GM23338 (cell line): ENCODE measurements around the gene STRC. TPM values are rescaled to one million over a fixed set of nuclear protein-coding genes. Genes with fewer than 3 reads are reported as not detected.

ENCODE experiments used
- ATAC-seq: fragments of 200-7000 bp; cut with Tn5 transposase; 3 replicates; pipeline ENCODE4 v1.9.1; 2020
- DNase-seq: peaks from one replicate; pipeline ENCODE4 v3.0.0-alpha.2; 2015; ENCODE audit warnings: low spot score
- H2AFZ ChIP-seq: fragments of 200-600 bp; sonication (generic); 2 replicates; pipeline ENCODE4 v1.8.0; 2016; ENCODE audit warnings: antibody characterized with exemption, mild to moderate bottlenecking, moderate library complexity
- H3F3A ChIP-seq: fragments of 200-600 bp; sonication (generic); replicated peaks from 2 replicates; pipeline ENCODE4 v1.8.0; 2017; ENCODE audit warnings: antibody characterized with exemption, mixed run types, low read depth
- H3K27ac ChIP-seq: fragments of 200-600 bp; sonication (generic); 2 replicates; pipeline ENCODE4 v1.6.1; 2016; ENCODE audit warnings: low read depth
- H3K27me3 ChIP-seq: fragments of 200-600 bp; sonication (generic); 2 replicates; pipeline ENCODE4 v1.8.0; 2016; ENCODE audit warnings: mild to moderate bottlenecking, mixed run types, moderate library complexity; ENCODE audit not compliant: insufficient read depth
- H3K36me3 ChIP-seq: fragments of 200-600 bp; sonication (generic); 2 replicates; pipeline ENCODE4 v1.8.0; 2016; ENCODE audit warnings: mild to moderate bottlenecking; ENCODE audit not compliant: insufficient read depth
- H3K4me1 ChIP-seq: fragments of 200-600 bp; sonication (generic); 2 replicates; pipeline ENCODE4 v1.8.0; 2016; ENCODE audit warnings: mild to moderate bottlenecking, moderate library complexity; ENCODE audit not compliant: insufficient read depth
- H3K4me2 ChIP-seq: fragments of 200-600 bp; sonication (generic); 2 replicates; pipeline ENCODE4 v1.7.1; 2017; ENCODE audit warnings: mixed run types
- H3K4me3 ChIP-seq: fragments of 200-600 bp; sonication (generic); 2 replicates; pipeline ENCODE4 v1.6.1; 2016; ENCODE audit warnings: mixed run types
- H3K79me2 ChIP-seq: fragments of 200-600 bp; sonication (generic); replicated peaks from 2 replicates; pipeline ENCODE4 v1.8.0; 2017; ENCODE audit warnings: mild to moderate bottlenecking; ENCODE audit not compliant: insufficient read depth
- H3K9me2 ChIP-seq: fragments of 200-600 bp; sonication (generic); 2 replicates; pipeline ENCODE4 v1.8.0; 2017; ENCODE audit not compliant: insufficient read depth
- H4K20me1 ChIP-seq: fragments of 200-600 bp; sonication (generic); replicated peaks from 2 replicates; pipeline ENCODE4 v1.8.0; 2017; ENCODE audit warnings: mild to moderate bottlenecking; ENCODE audit not compliant: insufficient read depth
- H3K27ac Mint-ChIP-seq: 2 replicates; pipeline ENCODE4 v1.8.0; 2020; ENCODE audit warnings: inconsistent platforms, mild to moderate bottlenecking, moderate library complexity, mixed read lengths
- H3K27me3 Mint-ChIP-seq: 3 replicates; pipeline ENCODE4 v1.8.0; 2022; ENCODE audit warnings: low read depth, mild to moderate bottlenecking, moderate library complexity, mixed read lengths, inconsistent platforms; ENCODE audit not compliant: insufficient read depth, poor library complexity
- H3K36me3 Mint-ChIP-seq: 3 replicates; pipeline ENCODE4 v1.8.0; 2021; ENCODE audit warnings: low read depth, mild to moderate bottlenecking, inconsistent platforms, moderate library complexity, mixed read lengths
- H3K4me1 Mint-ChIP-seq: 3 replicates; pipeline ENCODE4 v1.8.0; 2020; ENCODE audit warnings: mild to moderate bottlenecking, inconsistent platforms, mixed read lengths
- H3K4me3 Mint-ChIP-seq: 3 replicates; pipeline ENCODE4 v1.8.0; 2021; ENCODE audit warnings: moderate library complexity, mild to moderate bottlenecking, inconsistent platforms, mixed read lengths
- H3K9me3 Mint-ChIP-seq: 3 replicates; pipeline ENCODE4 v1.8.0; 2020; ENCODE audit warnings: moderate library complexity, mild to moderate bottlenecking, inconsistent platforms, mixed read lengths
- CTCF ChIP-seq, 2 experiments: fragments of 200-600 bp in 1 of 2; sonication (generic) in 1 of 2; conservative IDR thresholded peaks; 2 replicates each; pipeline versions ENCODE4 v1.5.1 to v1.6.1; 2016 to 2017; ENCODE audit warnings: antibody characterized with exemption in 2 of 2, low read depth in 2 of 2, mild to moderate bottlenecking in 2 of 2, moderate library complexity in 1 of 2
- EZH2phosphoT487 ChIP-seq: fragments of 200-600 bp; sonication (generic); IDR thresholded peaks from one replicate; pipeline ENCODE4 v1.8.1; 2018; ENCODE audit warnings: antibody characterized with exemption; ENCODE audit not compliant: unreplicated experiment
- NANOG ChIP-seq: IDR thresholded peaks from 2 replicates; pipeline ENCODE4 v1.6.1; 2016; ENCODE audit warnings: antibody characterized with exemption, borderline replicate concordance
- POLR2AphosphoS5 ChIP-seq: IDR thresholded peaks from 2 replicates; pipeline ENCODE4 v1.6.1; 2016; ENCODE audit warnings: antibody characterized with exemption, low read depth
- STAT1 ChIP-seq: IDR thresholded peaks from one replicate; pipeline ENCODE4 v1.6.1; 2016; ENCODE audit warnings: antibody characterized with exemption; ENCODE audit not compliant: unreplicated experiment
- ZNF114 ChIP-seq: fragments of 250-450 bp; sonication (Bioruptor Pico); IDR thresholded peaks from 2 replicates; pipeline ENCODE4 v1.5.0; 2020; ENCODE audit warnings: mild to moderate bottlenecking, moderate library complexity
- polyA plus RNA-seq: library from polyadenylated mRNA; unstranded; fragments of >200 nt; fragmentation: Nextera tagmentation; extraction: Ambion mirVana; gene quantifications from 2 replicates; pipeline ENCODE4 v1.2.1, GENCODE V29; 2016
- total RNA-seq: library from RNA; depleted of rRNA; stranded (reverse); fragments of >200 nt; shearing (Covaris generic); gene quantifications from 2 replicates; pipeline ENCODE4 v1.2.3, GENCODE V29; 2014
- TF ChIP-seq, protein P1 (sequence below): fragments of 250-450 bp; sonication (Bioruptor Pico); IDR thresholded peaks from 2 replicates; pipeline ENCODE4 v1.5.0; 2020; ENCODE audit warnings: mild to moderate bottlenecking, moderate library complexity
- TF ChIP-seq, protein P2 (sequence below): IDR thresholded peaks from 2 replicates; pipeline ENCODE4 v1.6.1; 2016; ENCODE audit warnings: antibody characterized with exemption
- TF ChIP-seq, protein P3 (sequence below): IDR thresholded peaks from one replicate; pipeline ENCODE4 v1.6.1; 2018; ENCODE audit warnings: antibody characterized with exemption; ENCODE audit not compliant: unreplicated experiment

Gene STRC
- total and polyA plus RNA-seq, 2 experiments from 2014 or later = 0.40 to 0.45 TPM

DNA sequence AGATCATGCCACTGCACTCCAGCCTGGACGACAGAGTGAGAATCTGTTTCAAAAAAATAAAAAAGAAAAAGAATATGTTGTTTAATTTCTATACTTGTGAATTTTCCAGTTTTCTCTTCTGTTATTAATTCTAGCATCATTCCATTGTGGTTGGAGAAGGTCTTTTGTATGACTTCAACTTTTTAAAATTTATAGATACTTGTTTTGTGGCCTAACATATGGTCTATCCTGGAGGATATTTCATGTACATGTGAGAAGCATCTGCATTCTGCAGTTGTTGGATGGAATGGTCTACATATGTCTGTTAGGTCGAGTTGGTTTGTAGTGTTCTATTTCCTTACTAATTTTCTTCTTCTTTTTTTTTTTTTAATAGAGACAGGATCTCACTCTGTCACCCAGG, 65.6 kb downstream of the STRC start (continued):
- TF ChIP-seq, protein P1, sequence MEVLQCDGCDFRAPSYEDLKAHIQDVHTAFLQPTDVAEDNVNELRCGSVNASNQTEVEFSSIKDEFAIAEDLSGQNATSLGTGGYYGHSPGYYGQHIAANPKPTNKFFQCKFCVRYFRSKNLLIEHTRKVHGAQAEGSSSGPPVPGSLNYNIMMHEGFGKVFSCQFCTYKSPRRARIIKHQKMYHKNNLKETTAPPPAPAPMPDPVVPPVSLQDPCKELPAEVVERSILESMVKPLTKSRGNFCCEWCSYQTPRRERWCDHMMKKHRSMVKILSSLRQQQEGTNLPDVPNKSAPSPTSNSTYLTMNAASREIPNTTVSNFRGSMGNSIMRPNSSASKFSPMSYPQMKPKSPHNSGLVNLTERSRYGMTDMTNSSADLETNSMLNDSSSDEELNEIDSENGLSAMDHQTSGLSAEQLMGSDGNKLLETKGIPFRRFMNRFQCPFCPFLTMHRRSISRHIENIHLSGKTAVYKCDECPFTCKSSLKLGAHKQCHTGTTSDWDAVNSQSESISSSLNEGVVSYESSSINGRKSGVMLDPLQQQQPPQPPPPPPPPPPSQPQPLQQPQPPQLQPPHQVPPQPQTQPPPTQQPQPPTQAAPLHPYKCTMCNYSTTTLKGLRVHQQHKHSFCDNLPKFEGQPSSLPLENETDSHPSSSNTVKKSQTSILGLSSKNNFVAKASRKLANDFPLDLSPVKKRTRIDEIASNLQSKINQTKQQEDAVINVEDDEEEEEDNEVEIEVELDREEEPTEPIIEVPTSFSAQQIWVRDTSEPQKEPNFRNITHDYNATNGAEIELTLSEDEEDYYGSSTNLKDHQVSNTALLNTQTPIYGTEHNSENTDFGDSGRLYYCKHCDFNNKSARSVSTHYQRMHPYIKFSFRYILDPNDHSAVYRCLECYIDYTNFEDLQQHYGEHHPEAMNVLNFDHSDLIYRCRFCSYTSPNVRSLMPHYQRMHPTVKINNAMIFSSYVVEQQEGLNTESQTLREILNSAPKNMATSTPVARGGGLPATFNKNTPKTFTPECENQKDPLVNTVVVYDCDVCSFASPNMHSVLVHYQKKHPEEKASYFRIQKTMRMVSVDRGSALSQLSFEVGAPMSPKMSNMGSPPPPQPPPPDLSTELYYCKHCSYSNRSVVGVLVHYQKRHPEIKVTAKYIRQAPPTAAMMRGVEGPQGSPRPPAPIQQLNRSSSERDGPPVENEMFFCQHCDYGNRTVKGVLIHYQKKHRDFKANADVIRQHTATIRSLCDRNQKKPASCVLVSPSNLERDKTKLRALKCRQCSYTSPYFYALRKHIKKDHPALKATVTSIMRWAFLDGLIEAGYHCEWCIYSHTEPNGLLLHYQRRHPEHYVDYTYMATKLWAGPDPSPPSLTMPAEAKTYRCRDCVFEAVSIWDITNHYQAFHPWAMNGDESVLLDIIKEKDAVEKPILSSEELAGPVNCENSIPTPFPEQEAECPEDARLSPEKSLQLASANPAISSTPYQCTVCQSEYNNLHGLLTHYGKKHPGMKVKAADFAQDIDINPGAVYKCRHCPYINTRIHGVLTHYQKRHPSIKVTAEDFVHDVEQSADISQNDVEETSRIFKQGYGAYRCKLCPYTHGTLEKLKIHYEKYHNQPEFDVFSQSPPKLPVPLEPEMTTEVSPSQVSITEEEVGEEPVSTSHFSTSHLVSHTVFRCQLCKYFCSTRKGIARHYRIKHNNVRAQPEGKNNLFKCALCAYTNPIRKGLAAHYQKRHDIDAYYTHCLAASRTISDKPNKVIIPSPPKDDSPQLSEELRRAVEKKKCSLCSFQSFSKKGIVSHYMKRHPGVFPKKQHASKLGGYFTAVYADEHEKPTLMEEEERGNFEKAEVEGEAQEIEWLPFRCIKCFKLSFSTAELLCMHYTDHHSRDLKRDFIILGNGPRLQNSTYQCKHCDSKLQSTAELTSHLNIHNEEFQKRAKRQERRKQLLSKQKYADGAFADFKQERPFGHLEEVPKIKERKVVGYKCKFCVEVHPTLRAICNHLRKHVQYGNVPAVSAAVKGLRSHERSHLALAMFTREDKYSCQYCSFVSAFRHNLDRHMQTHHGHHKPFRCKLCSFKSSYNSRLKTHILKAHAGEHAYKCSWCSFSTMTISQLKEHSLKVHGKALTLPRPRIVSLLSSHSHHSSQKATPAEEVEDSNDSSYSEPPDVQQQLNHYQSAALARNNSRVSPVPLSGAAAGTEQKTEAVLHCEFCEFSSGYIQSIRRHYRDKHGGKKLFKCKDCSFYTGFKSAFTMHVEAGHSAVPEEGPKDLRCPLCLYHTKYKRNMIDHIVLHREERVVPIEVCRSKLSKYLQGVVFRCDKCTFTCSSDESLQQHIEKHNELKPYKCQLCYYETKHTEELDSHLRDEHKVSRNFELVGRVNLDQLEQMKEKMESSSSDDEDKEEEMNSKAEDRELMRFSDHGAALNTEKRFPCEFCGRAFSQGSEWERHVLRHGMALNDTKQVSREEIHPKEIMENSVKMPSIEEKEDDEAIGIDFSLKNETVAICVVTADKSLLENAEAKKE (CRISPR knock-in tag) = no peak
- TF ChIP-seq, protein P2, sequence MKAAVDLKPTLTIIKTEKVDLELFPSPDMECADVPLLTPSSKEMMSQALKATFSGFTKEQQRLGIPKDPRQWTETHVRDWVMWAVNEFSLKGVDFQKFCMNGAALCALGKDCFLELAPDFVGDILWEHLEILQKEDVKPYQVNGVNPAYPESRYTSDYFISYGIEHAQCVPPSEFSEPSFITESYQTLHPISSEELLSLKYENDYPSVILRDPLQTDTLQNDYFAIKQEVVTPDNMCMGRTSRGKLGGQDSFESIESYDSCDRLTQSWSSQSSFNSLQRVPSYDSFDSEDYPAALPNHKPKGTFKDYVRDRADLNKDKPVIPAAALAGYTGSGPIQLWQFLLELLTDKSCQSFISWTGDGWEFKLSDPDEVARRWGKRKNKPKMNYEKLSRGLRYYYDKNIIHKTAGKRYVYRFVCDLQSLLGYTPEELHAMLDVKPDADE = no peak

DNA sequence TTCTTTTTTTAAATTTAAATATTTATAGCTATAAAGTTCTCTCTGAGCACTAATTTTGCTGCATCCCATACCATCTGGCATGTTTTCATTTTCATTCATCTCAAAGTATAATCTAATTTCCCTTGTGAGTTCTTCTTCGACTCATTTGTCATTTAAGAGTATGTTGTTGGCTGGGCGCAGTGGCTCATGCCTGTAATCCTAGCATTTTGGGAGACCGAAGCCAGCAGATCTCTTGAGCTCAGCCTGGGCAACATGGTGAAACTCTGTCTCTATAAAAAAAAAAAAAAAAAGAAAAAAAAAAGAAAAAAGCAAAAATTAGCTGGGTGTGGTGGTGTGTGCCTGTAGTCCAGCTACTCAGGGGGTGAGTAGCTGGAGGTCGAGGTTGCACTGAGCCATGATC, 66.3 kb downstream of the STRC start:
- H3K4me3 Mint-ChIP-seq = no peak overlapping the region
- TF ChIP-seq CTCF (conservative IDR thresholded peaks at IDR 0.05; ENCODE audit: low read depth in 2 of 2) = no peak
- TF ChIP-seq POLR2AphosphoS5 = no peak
- TF ChIP-seq, protein P3, sequence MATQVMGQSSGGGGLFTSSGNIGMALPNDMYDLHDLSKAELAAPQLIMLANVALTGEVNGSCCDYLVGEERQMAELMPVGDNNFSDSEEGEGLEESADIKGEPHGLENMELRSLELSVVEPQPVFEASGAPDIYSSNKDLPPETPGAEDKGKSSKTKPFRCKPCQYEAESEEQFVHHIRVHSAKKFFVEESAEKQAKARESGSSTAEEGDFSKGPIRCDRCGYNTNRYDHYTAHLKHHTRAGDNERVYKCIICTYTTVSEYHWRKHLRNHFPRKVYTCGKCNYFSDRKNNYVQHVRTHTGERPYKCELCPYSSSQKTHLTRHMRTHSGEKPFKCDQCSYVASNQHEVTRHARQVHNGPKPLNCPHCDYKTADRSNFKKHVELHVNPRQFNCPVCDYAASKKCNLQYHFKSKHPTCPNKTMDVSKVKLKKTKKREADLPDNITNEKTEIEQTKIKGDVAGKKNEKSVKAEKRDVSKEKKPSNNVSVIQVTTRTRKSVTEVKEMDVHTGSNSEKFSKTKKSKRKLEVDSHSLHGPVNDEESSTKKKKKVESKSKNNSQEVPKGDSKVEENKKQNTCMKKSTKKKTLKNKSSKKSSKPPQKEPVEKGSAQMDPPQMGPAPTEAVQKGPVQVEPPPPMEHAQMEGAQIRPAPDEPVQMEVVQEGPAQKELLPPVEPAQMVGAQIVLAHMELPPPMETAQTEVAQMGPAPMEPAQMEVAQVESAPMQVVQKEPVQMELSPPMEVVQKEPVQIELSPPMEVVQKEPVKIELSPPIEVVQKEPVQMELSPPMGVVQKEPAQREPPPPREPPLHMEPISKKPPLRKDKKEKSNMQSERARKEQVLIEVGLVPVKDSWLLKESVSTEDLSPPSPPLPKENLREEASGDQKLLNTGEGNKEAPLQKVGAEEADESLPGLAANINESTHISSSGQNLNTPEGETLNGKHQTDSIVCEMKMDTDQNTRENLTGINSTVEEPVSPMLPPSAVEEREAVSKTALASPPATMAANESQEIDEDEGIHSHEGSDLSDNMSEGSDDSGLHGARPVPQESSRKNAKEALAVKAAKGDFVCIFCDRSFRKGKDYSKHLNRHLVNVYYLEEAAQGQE = no peak
- no peak for TF ChIP-seq NANOG
- no peak for TF ChIP-seq STAT1
- no peak for TF ChIP-seq ZNF114 (CRISPR knock-in tag)
- no peak for TF ChIP-seq EZH2phosphoT487
- TF ChIP-seq, protein P2 = no peak

More for the DNA sequence above, 66.3 kb downstream of the STRC start:
- H3K9me3 Mint-ChIP-seq = 0 out of 3 replicates have a peak, but pooled peaks cover 6% of the 10 kb centered on the region
- H3K9me2 ChIP-seq = no peaks in the 10 kb centered on the region
- H3K36me3 ChIP-seq = no peaks in the 10 kb centered on the region
- no peak overlapping the region for H3K27ac Mint-ChIP-seq
- DNase-seq (no peak), ATAC-seq (no peak)
- no peaks in the 10 kb centered on the region for H4K20me1 ChIP-seq
- H3K36me3 Mint-ChIP-seq = peaks cover 7% of the 10 kb centered on the region; the same call in 2 of the 3 replicates
- H3K27me3 Mint-ChIP-seq = peaks cover 5% of the 10 kb centered on the region
- no peak overlapping the region for H3K4me2 ChIP-seq
- H3K27ac ChIP-seq = no peak overlapping the region
- H3K27me3 ChIP-seq = no peaks in the 10 kb centered on the region
- no peak overlapping the region for H2AFZ ChIP-seq
- no peaks in the 10 kb centered on the region for H3K4me1 ChIP-seq
- H3F3A ChIP-seq = no peaks in the 10 kb centered on the region
- no peaks in the 10 kb centered on the region for H3K4me1 Mint-ChIP-seq
- H3K79me2 ChIP-seq = no peaks in the 10 kb centered on the region
- H3K4me3 ChIP-seq = no peak overlapping the region
